Measurements from ENCODE around the gene PTK6.
"Not testable (repeated sequence)": the region's sequence is repeated elsewhere in the genome, so short reads cannot be mapped to it uniquely, and the experiment has no call there.

The PTK6 gene

DNA sequence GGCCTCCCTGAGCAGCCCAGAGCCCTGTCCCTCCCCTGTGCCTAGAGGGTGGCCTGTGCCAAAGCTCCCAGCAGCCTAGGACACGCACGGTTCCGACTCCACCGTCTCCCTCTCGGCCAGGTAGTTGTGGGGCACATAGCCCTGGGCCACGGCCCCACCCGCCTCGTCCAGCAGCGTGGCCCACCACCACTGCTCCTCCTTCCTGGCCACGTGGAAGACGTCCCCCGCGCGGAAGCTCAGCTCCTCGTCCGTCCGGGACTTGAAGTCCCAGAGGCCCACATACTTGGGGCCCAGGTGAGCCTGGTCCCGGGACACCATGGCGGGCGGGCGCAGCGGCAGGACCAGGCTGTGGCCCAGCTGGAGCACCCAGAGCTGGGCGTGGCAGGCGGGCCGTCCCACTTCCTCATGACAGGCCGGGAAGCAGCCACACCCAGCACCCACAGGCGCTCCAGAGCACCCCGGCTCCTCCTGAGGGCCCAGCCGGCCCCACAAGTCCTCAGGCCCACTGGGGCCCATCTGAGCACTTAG is at the start of gene PTK6:
Gene PTK6 (minus strand): TSS at position 380 of the 528 bp plus-strand sequence. CDS start 62 bp downstream, at position 318.
- DNase-seq (ENCODE audit: low spot score): no peak

DNA sequence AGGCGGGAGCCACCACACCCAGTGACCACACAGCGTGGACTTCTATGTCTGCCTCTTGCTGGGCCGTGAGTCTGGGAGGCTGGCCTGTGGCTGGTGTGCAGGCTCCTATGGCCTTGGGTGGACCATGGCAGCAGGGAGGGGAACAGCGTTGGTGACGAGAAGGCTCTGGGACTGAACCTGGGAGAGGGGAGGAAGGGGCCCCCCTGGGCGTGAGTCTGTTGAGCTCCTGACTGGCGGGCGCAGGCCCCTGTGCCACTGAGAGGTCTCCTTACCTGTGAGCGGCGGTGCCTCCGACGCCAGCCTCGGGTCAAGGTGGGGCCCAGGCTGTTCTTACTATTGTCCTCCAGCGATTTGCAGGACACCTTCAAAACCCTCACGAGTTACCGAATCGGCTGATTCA is 49.6 kb upstream of the PTK6 start:
- DNase-seq (ENCODE audit: low spot score): no peak

DNA sequence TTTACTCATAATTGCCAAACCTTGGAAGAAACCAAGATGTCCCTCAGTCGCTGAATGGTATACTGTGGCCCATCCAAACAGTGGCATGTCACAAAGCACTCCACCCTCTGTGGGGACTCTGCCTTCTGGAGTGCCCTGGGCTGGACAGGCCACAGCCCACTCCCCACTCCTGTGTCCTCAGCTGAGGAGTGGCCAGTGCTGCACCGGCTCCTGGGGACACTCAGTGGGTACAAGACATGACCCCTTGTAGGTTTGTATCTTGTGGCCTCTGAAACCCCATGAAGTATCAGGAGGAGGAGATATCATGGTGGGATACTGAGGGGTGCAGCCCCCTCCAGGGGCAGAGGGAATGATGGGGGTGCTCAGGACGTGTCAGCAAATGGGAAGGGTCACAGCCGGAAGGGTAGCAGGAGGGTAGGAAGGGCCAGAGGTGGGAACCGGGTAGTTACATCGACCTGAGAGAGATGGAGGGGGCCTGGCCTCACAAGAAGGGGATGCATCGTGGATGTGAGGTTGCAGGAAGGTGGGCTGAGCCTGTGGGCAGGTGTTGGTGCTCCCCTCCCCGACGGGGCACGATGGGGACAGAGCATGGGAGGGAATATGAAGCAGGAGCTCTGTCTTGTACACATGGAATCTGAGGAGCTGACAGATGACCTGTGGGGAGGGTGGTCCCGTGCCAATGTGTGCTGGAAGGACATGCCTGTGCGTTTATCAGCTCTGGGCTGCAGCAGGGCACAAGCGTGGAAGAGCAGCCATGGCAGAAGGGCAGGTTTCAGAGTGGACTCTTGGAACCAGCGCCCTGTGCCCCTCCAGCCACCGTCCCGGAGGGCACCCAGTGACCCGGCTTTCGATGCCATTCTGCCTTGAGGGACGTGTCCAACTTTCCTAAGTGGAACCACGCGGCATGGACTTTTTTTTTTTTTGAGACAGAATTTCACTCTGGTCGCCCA is 48.7 kb upstream of the PTK6 start:
- no peak for DNase-seq (ENCODE audit: low spot score)

DNA sequence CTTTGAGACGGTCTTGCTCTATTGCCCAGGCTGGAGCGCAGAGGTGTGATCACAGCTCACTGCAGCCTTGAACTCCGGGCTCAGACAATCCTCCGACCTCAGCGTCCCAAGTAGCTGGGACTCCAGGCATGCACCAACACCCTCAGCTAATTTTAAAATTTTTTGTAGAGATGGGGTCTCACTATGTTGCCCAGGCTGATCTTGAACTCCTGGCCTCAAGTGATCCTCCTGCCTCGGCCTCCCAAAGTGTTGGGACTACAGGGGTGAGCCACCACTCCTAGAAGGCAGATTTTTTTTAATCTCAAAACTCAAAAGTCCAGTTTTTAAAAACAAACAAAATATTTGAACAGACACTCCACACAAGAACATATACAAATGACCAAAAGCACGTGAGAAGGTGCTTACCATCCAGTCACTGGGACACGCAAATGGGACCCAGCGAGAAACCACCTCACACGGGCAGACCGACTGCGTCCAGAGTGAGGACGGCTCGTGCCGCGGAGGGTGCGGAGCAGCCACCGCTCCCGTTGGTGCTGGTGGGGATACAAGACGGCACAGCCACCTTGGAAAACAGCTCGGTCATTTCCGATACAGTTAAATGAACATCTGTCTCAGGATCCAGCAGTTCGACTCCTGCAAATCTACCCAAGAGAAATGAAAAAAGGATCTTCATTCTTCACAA is 45.3 kb upstream of the PTK6 start:
- no peak for DNase-seq (ENCODE audit: low spot score)

DNA sequence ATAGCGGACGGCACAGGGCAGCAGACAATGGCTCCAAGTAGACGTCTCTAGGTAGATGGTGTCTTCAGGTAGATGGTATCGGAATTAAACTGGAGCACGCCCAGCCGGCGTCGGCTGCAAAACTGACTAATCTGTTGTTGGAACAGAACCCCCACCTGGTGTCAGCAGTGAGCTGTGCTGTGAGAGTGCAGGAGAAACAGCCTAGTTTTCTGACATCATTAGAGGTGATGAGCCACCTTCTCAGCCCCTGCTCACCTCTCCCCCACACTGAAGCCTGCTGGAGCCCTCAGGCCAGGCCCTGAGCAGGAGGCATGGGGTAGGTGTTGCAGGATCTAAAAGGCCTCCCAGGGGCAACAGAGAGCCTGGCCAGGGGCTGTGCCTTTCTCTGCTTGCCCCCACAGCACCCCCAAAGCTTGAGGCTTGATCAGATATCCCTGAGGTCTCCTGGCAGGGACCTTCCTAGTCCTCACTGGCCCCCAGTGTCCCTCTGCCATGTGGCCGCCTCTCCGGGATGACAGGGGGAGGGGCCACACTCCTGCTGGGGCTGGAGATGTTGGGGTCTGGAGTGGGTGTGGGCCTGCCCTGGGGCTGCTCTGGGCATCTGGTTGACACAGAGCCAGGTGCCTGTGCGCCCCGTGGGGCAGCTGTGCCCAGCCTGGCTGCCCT is 43.8 kb upstream of the PTK6 start:
- DNase-seq (ENCODE audit: low spot score): peak; percentile 82

DNA sequence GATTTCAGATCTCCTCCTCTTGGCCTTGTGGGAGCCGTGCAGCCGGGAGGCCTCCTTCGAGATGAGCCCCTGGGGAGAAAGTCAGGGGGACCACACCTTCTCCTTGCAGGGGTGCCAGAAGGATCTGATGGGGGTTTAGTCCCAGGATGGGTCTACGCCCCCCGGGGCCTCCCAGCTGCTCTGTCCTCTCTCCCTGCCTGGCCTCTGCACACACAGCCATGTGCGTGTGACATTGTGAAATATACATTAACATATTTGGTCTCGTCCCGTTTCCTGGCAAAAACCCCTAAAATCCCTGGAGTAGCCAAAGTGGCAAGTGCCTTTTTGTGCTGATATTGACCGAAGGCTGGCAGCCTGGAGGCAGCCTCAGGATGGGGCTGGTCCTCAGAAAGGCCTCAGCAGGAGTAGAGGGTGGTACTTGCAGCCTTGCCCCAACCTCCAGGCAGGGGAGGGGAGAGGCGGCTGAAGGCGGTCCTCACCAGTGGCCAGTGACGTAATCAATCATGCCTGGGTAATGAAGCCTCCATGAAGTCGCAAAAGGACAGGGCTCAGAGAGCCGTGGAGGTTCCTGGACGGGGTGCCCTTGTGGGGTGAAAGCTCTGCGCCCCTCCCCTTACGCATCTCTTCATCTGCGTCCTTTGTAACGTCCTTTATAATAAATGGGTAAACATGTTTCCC is 42.0 kb upstream of the PTK6 start:
- DNase-seq (ENCODE audit: low spot score): no peak

DNA sequence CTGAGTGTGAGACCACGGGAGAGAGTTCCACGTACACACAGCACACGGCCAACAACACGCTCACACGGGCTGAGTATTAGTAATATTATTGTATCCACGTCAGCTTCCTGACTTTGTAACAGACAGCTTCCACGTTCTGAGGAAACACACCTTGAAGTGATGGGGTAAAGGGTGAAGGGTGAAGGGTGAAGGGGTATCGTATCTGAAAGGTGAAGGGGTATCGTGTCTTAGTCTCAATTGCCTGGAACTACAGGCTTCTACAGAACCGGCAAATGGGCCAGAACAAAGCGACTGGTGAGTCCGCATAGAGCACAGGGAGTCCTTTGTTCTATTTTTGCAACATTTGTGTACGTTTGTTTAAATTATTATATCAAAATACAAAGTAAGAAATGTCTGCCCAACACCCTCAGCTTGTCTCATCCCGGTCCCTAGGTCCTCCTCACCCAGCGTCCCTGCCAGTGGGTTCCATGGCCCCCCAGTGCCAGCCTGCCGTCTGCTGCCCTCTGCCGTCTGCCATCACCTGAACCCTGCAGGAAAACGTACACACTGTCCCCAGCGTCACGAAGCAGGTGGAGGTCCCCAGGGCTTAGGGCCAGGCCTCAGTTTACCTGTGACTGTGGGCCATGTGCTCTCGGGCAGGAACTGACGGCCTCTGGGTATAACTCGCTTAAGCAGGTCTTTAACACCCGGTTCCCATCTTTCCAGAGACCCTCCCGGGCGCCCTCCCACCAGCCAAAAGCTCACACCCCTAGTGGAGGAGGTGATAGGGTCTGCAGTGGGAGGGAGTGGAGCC is 41.2 kb upstream of the PTK6 start:
- DNase-seq (ENCODE audit: low spot score): no peak

DNA sequence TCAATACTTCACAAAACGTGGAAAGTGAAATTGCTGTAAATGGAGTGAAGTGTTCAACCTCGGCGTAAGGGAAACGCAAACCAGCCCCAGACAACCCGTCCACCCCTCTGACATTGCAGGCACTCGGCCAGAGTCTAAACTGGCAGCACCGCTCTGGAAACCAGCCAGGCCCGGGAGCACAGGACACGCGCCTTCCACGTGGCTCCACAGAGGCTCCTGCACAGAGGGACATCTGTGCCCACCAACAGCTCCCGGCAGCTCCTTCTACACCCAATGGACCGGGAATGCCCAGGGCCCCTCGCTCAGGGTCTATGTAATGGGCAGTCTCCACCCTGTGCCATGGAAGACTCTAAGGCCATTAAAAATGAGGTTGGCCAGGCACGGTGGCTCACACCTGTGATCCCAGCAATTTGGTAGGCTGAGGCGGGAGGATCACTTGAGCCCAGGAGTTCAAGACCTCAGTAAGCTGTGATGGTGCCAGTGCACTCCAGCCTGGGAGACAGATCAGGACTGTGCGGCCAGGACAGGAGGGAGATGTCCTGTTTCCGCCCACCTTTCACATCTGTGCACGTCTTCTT is 40.2 kb upstream of the PTK6 start:
- no peak for DNase-seq (ENCODE audit: low spot score)

DNA sequence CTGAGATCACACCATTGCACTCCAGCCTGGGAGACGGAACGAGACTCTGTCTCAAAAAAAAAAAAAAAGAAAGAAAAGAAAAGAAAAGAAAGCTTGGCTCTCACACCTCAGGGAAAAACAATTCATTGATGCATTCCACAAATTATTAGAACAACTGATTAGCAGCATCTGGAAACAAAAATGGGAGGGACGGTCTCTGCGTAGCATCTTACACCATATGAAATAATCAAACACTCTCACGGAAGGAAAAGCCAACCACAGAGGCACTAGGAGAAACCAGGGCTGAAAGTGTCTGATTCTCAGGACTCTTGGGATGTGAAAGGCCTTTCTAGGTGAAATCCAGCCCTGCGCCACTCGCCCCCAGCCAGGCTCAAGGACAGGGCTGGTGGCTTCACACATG is 39.1 kb upstream of the PTK6 start:
- no peak for DNase-seq (ENCODE audit: low spot score)

DNA sequence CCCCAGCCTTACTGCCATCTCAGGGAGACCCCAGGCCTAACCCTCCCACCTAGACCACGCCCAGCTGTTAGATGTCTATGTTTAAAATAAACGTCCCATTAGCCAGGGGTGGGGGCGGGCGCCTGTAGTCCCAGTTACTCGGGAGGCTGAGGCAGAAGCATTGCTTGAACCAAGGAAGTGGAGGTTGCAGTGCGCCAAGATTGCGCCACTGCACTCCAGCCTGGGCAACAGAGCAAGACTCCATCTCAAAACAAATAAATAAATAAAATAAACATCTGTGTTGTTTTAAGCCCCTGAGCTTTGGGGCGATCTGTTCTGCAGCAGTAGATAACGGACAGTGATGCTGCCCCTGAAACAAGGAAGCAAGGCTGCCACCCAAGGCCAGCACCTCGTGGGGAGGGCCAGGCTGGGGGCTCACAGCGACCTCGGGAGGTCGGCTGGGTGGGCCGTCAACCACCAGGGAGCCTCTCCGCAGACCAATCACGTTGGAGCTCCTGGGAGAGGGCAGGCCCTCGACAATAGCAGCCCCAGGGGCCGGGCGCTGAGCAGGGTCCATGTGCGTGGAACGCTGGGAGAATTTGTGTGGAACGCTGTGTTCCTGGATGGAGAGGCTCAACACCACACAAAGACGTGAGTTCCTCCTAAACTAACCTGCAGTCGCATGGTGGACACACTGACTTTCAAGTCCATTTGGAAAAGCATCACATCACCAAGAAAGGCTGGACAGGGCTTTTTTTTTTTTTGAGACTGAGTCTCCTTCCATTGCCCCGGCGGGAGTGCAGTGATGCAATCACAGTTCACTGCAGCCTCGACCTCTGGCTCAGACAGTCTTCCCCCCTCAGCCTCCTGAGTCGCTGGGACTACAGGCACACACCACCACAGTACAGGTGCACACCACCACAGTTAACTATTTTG is 37.9 kb upstream of the PTK6 start:
- DNase-seq (ENCODE audit: low spot score): no peak

DNA sequence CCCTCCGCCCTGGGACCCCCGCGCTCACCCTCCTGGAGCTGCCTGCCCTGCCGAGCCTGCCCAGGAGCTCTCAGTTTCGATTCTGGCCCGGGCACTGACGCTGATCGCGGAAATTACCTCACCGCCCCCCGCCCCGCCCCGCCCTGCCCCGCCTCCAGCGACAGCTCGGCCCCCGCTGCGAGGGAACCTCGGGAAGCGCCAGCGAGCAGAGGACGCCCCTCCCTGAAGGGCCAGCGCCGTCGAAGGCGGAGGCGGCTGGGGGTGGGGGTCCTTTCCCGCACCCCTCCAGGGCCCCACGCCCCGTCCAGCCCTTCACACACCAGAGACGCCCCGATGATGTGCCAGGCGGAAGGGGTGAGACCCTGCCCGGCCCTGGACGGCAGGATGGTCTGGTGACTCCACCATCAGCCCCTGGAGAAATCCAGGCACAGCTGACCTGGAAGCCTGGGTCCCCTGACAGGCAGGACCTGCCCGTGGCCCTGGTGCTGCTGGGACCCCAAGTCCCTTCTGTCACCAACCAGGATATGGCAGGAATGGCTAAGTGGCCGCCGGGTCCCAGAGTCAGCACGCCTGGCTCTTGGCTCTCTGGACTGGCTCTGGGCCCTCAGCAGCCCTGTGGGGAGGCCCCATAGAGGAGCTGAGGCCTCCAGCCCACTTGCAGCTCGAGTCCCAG is 37.1 kb upstream of the PTK6 start, which contains the start of gene HELZ2:
Gene HELZ2 (minus strand): TSS at position 84 of the 673 bp plus-strand sequence. CDS start 1,854 bp downstream, outside the sequence.
- DNase-seq (ENCODE audit: low spot score): peak; percentile 69

DNA sequence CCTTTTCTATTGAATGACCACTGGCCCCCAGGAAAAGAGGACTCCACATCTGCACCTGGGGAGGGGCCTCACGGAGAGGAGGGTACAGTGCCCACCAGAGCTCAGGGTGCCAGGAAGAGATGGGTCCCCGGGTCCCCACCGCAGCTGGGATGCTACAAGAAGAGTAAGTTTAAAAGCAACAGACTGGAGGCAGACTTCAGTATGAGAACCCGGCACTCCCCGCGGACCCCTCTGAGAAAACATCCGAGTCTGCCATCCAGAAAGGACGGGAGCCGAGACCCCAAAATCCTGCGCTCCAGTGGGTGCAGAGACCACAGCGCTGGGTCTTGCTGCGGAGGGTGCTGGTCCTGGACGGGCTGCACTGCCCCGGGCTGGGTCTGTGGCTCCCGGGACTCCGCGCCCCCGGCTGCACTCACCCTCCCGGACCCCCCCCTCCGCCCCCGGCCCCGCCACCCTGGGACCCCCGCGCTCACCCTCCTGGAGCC is 36.5 kb upstream of the PTK6 start:
- DNase-seq (ENCODE audit: low spot score): no peak

DNA sequence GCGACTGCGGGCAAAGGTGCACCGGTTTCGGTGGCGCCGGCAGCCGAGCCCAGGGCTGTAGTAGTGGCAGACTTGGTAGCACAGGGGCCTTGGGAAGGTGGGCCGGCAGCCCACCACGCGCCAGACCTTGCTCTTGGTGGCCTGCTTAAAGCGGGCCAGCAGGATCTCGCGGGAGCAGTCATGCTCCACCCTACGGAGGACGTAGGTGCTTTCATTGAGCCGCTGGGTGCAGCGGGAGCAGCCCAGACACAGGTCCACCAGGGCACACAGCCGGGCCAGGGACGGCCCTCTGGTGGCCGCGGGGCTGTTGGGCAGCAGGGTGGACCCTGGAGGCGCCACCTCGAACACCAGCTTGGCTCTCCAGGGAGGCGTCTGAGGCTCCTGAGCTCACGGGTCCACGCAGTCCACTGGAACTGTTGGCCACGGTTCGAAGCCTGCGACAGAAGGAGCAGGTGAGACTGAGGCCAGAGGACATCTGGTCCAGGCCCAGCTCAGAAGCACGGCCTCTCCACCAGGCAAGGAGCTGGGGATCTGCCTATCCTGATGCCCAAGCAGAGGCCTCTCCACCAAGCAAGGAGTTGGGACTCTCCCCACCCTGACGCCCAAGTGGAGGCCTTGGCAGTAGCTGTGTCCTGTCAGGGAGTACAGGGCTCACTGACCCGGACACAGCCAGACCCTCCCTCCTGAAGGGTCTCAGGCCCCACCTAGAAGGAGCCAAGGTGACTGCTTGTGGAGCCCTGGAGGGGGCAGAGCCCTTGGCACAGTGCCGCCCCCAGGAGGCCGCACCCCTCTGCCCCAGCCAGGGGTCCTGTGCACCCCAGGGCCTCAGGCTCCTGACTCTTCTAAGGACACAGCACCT is 35.8 kb upstream of the PTK6 start:
- DNase-seq (ENCODE audit: low spot score): no peak

DNA sequence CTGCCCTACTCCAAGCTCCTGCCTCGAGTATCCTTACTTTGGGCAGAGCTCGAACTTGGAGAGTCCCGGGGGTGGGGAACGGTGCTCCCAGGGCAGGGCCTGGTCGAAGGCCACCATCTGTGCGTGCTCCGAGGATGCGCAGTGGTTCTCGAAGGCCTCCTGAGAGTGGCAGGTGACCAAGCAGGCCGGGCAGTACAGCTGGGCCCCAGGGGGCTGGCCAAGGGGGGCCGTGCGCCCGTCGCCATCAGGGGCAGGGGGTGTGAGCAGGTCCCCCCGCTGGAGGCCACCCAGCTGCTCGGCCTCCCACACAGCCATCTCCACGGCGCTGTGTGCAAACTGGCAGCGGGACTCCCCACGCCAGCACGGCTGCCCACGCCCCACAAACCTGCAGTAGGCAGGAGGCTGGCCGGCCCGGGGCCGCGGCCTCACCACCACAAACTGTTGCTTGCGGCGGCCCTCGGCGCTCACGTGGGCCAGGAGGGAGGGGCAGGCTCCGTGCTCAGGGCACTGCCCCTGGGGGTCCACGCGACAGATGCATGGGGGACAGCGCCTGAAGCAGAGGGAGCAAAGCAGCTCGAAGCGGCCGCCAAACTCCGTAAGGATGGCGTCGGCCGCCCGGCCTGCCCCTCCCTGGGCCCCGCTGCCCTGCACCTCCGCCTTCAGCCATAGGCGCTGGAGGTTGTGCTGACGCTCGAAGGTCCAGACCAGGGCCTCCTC is 35.1 kb upstream of the PTK6 start:
- no peak for DNase-seq (ENCODE audit: low spot score)

DNA sequence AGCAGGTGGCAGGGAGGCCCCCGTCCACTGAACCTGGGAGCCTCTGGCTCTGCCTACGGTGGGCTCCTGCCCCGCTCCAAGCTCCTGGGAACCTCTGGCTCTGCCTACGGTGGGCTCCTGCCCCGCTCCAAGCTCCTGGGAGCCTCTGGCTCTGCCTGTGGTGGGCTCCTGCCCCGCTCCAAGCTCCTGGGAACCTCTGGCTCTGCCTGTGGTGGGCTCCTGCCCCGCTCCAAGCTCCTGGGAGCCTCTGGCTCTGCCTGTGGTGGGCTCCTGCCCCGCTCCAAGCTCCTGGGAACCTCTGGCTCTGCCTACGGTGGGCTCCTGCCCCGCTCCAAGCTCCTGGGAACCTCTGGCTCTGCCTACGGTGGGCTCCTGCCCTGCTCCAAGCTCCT is 33.9 kb upstream of the PTK6 start:
- not testable (repeated sequence) for DNase-seq (ENCODE audit: low spot score)

DNA sequence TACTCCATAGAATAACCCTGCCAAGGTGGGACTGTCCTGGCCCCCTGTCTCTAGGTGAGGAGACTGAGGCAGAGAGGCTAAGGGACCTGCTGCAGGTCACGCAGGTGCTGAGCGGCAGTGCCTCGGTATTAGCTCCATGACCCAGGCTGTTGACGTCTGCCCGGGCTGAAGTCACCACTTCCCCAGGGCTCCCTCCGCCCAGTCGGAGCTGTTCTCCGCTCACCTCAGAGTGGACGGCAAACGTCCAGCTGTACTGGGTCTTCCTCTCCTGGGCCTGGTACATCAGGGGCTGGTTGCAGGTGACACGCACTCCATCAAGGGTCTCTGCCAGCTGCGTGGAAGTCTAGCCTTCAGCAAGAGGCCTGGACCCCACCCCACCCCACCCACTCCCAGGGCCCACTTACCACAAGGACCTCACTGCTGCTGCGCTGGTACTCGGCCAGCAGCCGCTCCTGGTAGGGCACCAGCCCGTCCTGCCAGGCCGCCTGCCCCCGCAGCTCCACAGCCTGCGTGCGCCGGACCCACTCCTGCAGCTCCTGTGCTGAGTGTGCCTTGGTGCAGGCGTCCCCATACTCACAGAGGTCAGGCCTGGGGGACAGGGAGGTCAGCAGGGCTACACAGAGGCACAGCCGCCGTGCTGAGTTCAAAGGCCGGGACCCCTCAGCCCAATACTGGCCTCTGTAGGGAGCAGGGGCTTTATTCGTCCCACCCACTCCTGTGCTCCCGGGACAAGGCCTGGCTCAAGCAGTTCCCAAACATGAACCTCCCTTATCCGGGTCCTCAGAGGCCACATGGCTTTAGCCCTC is 33.3 kb upstream of the PTK6 start:
- no peak for DNase-seq (ENCODE audit: low spot score)
